ENCODE data around the gene SLC19A2. TPM values are rescaled to one million over a fixed set of nuclear protein-coding genes. Genes with fewer than 3 reads are reported as not detected.
A peak's percentile ranks its signal among the peaks of the same experiment; 100 is the strongest.

The SLC19A2 gene
- total and polyA plus RNA-seq, 2 of the 13 experiments (the other 11 are each of a cell fraction or from before 2014, with no cell fraction given), result 30.4 to 56.0 TPM

DNA sequence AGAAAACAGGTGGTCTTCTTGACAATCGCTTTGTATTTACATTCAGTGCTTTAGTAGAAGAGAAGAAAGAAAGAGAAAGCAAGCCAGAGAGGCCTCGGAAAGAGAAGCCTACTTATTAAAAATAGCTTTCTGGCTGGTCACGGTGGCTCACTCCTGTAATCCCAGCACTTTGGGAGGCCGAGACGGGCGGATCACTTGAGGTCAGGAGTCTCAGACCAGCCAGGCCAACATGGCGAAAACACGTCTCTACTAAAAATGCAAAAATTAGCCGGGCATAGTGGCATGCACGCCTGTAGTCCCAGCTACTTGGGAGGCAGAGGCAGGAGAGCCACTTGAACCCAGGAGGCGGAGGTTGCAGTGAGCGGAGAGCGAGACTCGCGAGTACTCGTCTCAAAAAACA is 1.8 kb upstream of the SLC19A2 start (continued):
- TF ChIP-seq ZNF34 (CRISPR knock-in tag; IDR thresholded peaks at IDR 0.05; ENCODE audit: borderline replicate concordance) (no peak), ZFP82 (CRISPR knock-in tag; IDR thresholded peaks at IDR 0.05; ENCODE audit: borderline replicate concordance) (no peak), KDM3A (CRISPR knock-in tag; IDR thresholded peaks at IDR 0.05; ENCODE audit: low read depth) (no peak), SALL2 (CRISPR knock-in tag; IDR thresholded peaks at IDR 0.05) (no peak), GPBP1L1 (CRISPR knock-in tag; IDR thresholded peaks at IDR 0.05) (no peak), GTF3A (CRISPR knock-in tag; conservative IDR thresholded peaks at IDR 0.05) (no peak), POLR2A (IDR thresholded peaks at IDR 0.05; ENCODE audit: insufficient read depth in 1 of 2, low read depth in 2 of 2, low read length in 2 of 2) (no peak), KMT2A (CRISPR knock-in tag; IDR thresholded peaks at IDR 0.05) (no peak), KAT7 (CRISPR knock-in tag; IDR thresholded peaks at IDR 0.05; ENCODE audit: borderline replicate concordance) (0 out of 2 replicates have a peak, but pooled peaks have one; percentile 7)

- BruUV-seq (replicated peaks), result no TSS peak
- FAIRE-seq (no peak), DNase-seq (ENCODE audit: low spot score) (no peak), ATAC-seq (no peak)
- peaks cover 23% of the 10 kb centered on the region for H4K20me1 ChIP-seq (ENCODE audit: insufficient read depth, low read length)
- H3K79me2 ChIP-seq (ENCODE audit: insufficient read depth, low read length), result peaks cover 51% of the 10 kb centered on the region
- H2AFZ ChIP-seq (ENCODE audit: low read length), result no peak overlapping the region
- H3K4me3 ChIP-seq (replicated peaks in 1 of 3; ENCODE audit: insufficient read depth in 1 of 3, low read depth in 2 of 3, low read length in 3 of 3), result peak overlapping the region; percentile 74 to 87 (median 78); a peak in 5 of 6 replicates
- CTCF ChIA-PET (ENCODE audit: low intra/inter-chr PET ratio, low total read pairs), result no interaction called here
- H3K4me2 ChIP-seq (ENCODE audit: low read depth, low read length), result peak overlapping the region; percentile 86
- intact Hi-C loops (cut with micrococcal nuclease; ENCODE audit: unreplicated experiment), result loop anchor here (5.0 to 10.0 kb wide), 2 partner anchors 35 to 382 kb away; partner anchors contain the start of gene ATP1B1
- peak overlapping the region; percentile 88 for H3K27ac ChIP-seq (ENCODE audit: extremely low read length, insufficient read depth, low read length)
- TF ChIP-seq KAT7 (CRISPR knock-in tag; IDR thresholded peaks at IDR 0.05; ENCODE audit: borderline replicate concordance) (0 out of 2 replicates have a peak, but pooled peaks have one; percentile 17), ATF7 (IDR thresholded peaks at IDR 0.05) (peak; percentile 95), ATF7 (CRISPR knock-in tag; IDR thresholded peaks at IDR 0.05) (no peak), CREB1 (IDR thresholded peaks at IDR 0.05) (peak; percentile 69), CREB1 (CRISPR knock-in tag; IDR thresholded peaks at IDR 0.05) (no peak), NFYB (CRISPR knock-in tag; IDR thresholded peaks at IDR 0.05) (no peak), TCF12 (IDR thresholded peaks at IDR 0.05) (no peak), TCF12 (CRISPR knock-in tag; IDR thresholded peaks at IDR 0.05) (no peak), ZNF773 (CRISPR knock-in tag; IDR thresholded peaks at IDR 0.05; ENCODE audit: borderline replicate concordance) (no peak), BORCS8-MEF2B (CRISPR knock-in tag; IDR thresholded peaks at IDR 0.05) (no peak)
- peak overlapping the region; percentile 87 for H3K9ac ChIP-seq (ENCODE audit: insufficient read depth, low read depth, low read length)
- POLR2A ChIA-PET, result interaction anchor here (2.0 kb wide), 1 partner anchor 79 kb away, joined by 7 read pairs; no protein-coding TSS in a partner anchor
- WGBS (ENCODE audit: low lambda C conversion rate), result 67% methylated on average over 5 of the region's 5 CpGs
- peaks cover 59% of the 10 kb centered on the region for H3K4me1 ChIP-seq (ENCODE audit: insufficient read depth, low read length)
- no peaks in the 10 kb centered on the region for H3K36me3 ChIP-seq (replicated peaks in 1 of 2; ENCODE audit: control insufficient read depth in 1 of 2, insufficient read depth in 2 of 2, low read length in 2 of 2)
- H3K9me3 ChIP-seq (ENCODE audit: low read length), result no peaks in the 10 kb centered on the region
- H3K27me3 ChIP-seq (ENCODE audit: control insufficient read depth in 1 of 2, insufficient read depth in 2 of 2, low read length in 2 of 2), result no peaks in the 10 kb centered on the region; a peak in 1 of 5 replicates
- in situ Hi-C loops (cut with HindIII; ENCODE audit: extremely low pct_ligation_motif_present, low pct_unique_long_range_greater_than_20kb), result no loop called here
Measured at GRCh38 chr1:169487133-169487532, 1.4 kb upstream of the SLC19A2 start.

Data from HepG2 (cell line).